ENCODE data around the gene CSTF2. TPM values are rescaled to one million over a fixed set of nuclear protein-coding genes. Genes with fewer than 3 reads are reported as not detected.

Gene CSTF2
- total and polyA plus RNA-seq, 4 donors: 3.9 to 11.8 (median 5.3) TPM

GRCh38 chrX:100817340-100817739 lies 2.9 kb upstream of the CSTF2 start:
- H3K27ac ChIP-seq (ENCODE audit: low read depth in 1 of 2, low read length in 2 of 2): no peak overlapping the region
- no peak overlapping the region for H3K4me3 ChIP-seq (ENCODE audit: low read depth in 1 of 3, low read length in 3 of 3)
- peaks cover 0 to 2% (median 0%) of the 10 kb centered on the region in 4 donors for H3K36me3 ChIP-seq (ENCODE audit: control insufficient read depth in 4 of 4, insufficient read depth in 3 of 4, low read depth in 1 of 4, low read length in 3 of 4)
- TF ChIP-seq NR2F2 (IDR thresholded peaks at IDR 0.05) (no peak), HNF4A (conservative IDR thresholded peaks at IDR 0.05) (no peak), REST (IDR thresholded peaks at IDR 0.05) (no peak), MAX (IDR thresholded peaks at IDR 0.05) (no peak), FOXA2 (IDR thresholded peaks at IDR 0.05) (no peak), JUND (IDR thresholded peaks at IDR 0.05) (no peak), RXRA (IDR thresholded peaks at IDR 0.05) (no peak), RAD21 (IDR thresholded peaks at IDR 0.05) (no peak), EGR1 (IDR thresholded peaks at IDR 0.05; ENCODE audit: low read depth in 2 of 2) (no peak), ZBTB33 (IDR thresholded peaks at IDR 0.05) (no peak), TAF1 (conservative IDR thresholded peaks at IDR 0.05) (no peak), ATF3 (IDR thresholded peaks at IDR 0.05) (no peak), SP1 (IDR thresholded peaks at IDR 0.05) (no peak), CTCF (IDR thresholded peaks at IDR 0.05; ENCODE audit: low read depth, low read length, missing input control) (no peak), YY1 (IDR thresholded peaks at IDR 0.05) (no peak), HNF4G (IDR thresholded peaks at IDR 0.05) (no peak), FOXA1 (IDR thresholded peaks at IDR 0.05) (no peak)
- DNase-seq (ENCODE audit: low spot score): no peak
- WGBS: 47% methylated on average over 2 of the region's 2 CpGs
- peaks cover 0 to 1% (median 0%) of the 10 kb centered on the region in 4 donors for H3K9me3 ChIP-seq (ENCODE audit: control insufficient read depth in 4 of 4, low read length in 3 of 4)
- no peak overlapping the region for H3K9ac ChIP-seq (ENCODE audit: low read depth in 1 of 2, low read length in 2 of 2)
- peaks cover 0 to 4% (median 0%) of the 10 kb centered on the region in 4 donors for H3K27me3 ChIP-seq (ENCODE audit: control insufficient read depth in 4 of 4, insufficient read depth in 4 of 4, low read length in 3 of 4)
- H3K4me1 ChIP-seq (ENCODE audit: control insufficient read depth in 4 of 4, insufficient read depth in 4 of 4, low read length in 3 of 4): peaks cover 0 to 7% (median 2%) of the 10 kb centered on the region in 4 donors

- H3K9me3 ChIP-seq (ENCODE audit: control insufficient read depth in 4 of 4, low read length in 3 of 4): peaks cover 0 to 1% (median 0%) of the 10 kb centered on the region in 4 donors
- H3K4me3 ChIP-seq (ENCODE audit: low read depth in 1 of 3, low read length in 3 of 3): peak overlapping the region; percentile 81 to 99 (median 91)
- peaks cover 0 to 7% (median 2%) of the 10 kb centered on the region in 4 donors for H3K4me1 ChIP-seq (ENCODE audit: control insufficient read depth in 4 of 4, insufficient read depth in 4 of 4, low read length in 3 of 4)
- H3K9ac ChIP-seq (ENCODE audit: low read depth in 1 of 2, low read length in 2 of 2): no peak overlapping the region
- WGBS: 16% methylated on average over 15 of the region's 15 CpGs
- peak overlapping the region; percentile 17 to 74 for H3K27ac ChIP-seq (ENCODE audit: low read depth in 1 of 2, low read length in 2 of 2)
- peaks cover 0 to 15% (median 4%) of the 10 kb centered on the region in 4 donors for H3K36me3 ChIP-seq (ENCODE audit: control insufficient read depth in 4 of 4, insufficient read depth in 3 of 4, low read depth in 1 of 4, low read length in 3 of 4)
- H3K27me3 ChIP-seq (ENCODE audit: control insufficient read depth in 4 of 4, insufficient read depth in 4 of 4, low read length in 3 of 4): no peaks in the 10 kb centered on the region
- no peak for DNase-seq (ENCODE audit: low spot score)
- TF ChIP-seq ATF3 (IDR thresholded peaks at IDR 0.05): no peak
- no peak for TF ChIP-seq TAF1 (conservative IDR thresholded peaks at IDR 0.05)
- TF ChIP-seq RAD21 (IDR thresholded peaks at IDR 0.05): no peak
- TF ChIP-seq FOXA1 (IDR thresholded peaks at IDR 0.05): no peak
- TF ChIP-seq CTCF (IDR thresholded peaks at IDR 0.05; ENCODE audit: low read depth, low read length, missing input control): no peak
- no peak for TF ChIP-seq EGR1 (IDR thresholded peaks at IDR 0.05; ENCODE audit: low read depth in 2 of 2)
- no peak for TF ChIP-seq FOXA2 (IDR thresholded peaks at IDR 0.05)
- no peak for TF ChIP-seq RXRA (IDR thresholded peaks at IDR 0.05)
- no peak for TF ChIP-seq REST (IDR thresholded peaks at IDR 0.05)
- TF ChIP-seq HNF4G (IDR thresholded peaks at IDR 0.05): no peak
Observed at GRCh38 chrX:100819534-100819836, 706 bp upstream of the CSTF2 start.
